ENCODE measurements around the gene INSR.
A peak's percentile ranks its signal among the peaks of the same experiment; 100 is the strongest.

Gene INSR

DNA sequence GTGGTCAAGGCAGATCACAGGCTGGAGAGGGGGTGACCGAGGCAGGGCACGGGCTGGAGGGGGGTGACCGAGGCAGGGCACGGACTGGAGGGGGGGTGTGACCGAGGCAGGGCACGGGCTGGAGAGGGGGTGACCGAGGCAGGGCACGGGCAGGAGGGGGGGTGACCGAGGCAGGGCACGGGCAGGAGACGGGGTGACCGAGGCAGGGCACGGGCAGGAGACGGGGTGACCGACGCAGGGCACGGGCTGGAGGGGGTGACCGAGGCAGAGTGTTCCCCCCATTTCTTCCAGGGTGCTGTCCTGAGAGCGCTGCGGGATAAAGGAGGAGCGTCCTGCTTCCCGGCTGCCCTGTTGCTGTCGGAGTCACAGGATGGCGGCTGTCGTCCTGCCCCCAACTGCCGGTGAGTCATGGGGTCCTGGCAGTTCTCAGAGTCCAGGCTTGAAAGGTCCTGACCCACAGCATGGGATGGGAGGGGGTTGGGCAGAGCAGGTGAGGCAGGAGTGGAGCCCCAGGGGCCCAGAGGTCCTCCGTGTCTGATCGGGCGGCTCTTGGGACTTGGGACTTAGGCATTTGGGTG, 219.4 kb downstream of the INSR start:
- TF ChIP-seq GABPA (IDR thresholded peaks at IDR 0.05; ENCODE audit: low read depth) (no peak), SPI1 (IDR thresholded peaks at IDR 0.05; ENCODE audit: borderline replicate concordance, low read depth) (no peak), POLR2AphosphoS5 (IDR thresholded peaks at IDR 0.05; ENCODE audit: low read depth) (no peak)
- TF ChIP-seq, protein P1, sequence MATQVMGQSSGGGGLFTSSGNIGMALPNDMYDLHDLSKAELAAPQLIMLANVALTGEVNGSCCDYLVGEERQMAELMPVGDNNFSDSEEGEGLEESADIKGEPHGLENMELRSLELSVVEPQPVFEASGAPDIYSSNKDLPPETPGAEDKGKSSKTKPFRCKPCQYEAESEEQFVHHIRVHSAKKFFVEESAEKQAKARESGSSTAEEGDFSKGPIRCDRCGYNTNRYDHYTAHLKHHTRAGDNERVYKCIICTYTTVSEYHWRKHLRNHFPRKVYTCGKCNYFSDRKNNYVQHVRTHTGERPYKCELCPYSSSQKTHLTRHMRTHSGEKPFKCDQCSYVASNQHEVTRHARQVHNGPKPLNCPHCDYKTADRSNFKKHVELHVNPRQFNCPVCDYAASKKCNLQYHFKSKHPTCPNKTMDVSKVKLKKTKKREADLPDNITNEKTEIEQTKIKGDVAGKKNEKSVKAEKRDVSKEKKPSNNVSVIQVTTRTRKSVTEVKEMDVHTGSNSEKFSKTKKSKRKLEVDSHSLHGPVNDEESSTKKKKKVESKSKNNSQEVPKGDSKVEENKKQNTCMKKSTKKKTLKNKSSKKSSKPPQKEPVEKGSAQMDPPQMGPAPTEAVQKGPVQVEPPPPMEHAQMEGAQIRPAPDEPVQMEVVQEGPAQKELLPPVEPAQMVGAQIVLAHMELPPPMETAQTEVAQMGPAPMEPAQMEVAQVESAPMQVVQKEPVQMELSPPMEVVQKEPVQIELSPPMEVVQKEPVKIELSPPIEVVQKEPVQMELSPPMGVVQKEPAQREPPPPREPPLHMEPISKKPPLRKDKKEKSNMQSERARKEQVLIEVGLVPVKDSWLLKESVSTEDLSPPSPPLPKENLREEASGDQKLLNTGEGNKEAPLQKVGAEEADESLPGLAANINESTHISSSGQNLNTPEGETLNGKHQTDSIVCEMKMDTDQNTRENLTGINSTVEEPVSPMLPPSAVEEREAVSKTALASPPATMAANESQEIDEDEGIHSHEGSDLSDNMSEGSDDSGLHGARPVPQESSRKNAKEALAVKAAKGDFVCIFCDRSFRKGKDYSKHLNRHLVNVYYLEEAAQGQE (IDR thresholded peaks at IDR 0.05; ENCODE audit: insufficient replicate concordance, low read depth): no peak
- TF ChIP-seq, protein P2, sequence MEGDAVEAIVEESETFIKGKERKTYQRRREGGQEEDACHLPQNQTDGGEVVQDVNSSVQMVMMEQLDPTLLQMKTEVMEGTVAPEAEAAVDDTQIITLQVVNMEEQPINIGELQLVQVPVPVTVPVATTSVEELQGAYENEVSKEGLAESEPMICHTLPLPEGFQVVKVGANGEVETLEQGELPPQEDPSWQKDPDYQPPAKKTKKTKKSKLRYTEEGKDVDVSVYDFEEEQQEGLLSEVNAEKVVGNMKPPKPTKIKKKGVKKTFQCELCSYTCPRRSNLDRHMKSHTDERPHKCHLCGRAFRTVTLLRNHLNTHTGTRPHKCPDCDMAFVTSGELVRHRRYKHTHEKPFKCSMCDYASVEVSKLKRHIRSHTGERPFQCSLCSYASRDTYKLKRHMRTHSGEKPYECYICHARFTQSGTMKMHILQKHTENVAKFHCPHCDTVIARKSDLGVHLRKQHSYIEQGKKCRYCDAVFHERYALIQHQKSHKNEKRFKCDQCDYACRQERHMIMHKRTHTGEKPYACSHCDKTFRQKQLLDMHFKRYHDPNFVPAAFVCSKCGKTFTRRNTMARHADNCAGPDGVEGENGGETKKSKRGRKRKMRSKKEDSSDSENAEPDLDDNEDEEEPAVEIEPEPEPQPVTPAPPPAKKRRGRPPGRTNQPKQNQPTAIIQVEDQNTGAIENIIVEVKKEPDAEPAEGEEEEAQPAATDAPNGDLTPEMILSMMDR (IDR thresholded peaks at IDR 0.05; ENCODE audit: insufficient read depth, low read length): no peak
- no peak overlapping the region for H3K27ac ChIP-seq (replicated peaks)
- H3K27me3 ChIP-seq (ENCODE audit: insufficient read depth, poor library complexity, severe bottlenecking): no peaks in the 10 kb centered on the region
- no peak overlapping the region for H3K4me3 ChIP-seq (replicated peaks; ENCODE audit: insufficient read depth, low read length)
- no peak for DNase-seq (ENCODE audit: low read depth in 1 of 2, low spot score in 1 of 2)

DNA sequence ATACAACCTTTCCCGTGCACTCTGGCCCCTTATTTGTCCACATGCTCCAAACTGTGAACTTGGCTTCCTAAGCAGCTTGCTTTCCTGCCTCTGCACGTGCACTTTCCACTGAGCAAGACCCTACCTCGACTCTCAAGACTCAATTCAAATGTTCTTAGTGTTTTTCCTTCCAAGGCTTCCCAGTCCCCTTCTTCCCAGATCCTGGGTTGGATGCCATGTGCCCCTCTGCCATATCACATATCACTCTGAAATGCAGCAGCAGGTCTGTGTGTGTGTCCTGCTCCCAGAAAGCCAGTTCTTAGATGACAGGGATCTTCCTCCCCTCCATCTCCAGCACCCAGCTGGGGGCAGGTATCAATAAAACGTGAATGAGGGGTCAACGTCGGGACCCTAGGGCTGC, 221.7 kb downstream of the INSR start:
- TF ChIP-seq, protein P2 (IDR thresholded peaks at IDR 0.05; ENCODE audit: insufficient read depth, low read length): no peak
- TF ChIP-seq POLR2AphosphoS5 (IDR thresholded peaks at IDR 0.05; ENCODE audit: low read depth): no peak
- TF ChIP-seq, protein P1 (IDR thresholded peaks at IDR 0.05; ENCODE audit: insufficient replicate concordance, low read depth): no peak
- TF ChIP-seq SPI1 (IDR thresholded peaks at IDR 0.05; ENCODE audit: borderline replicate concordance, low read depth): no peak
- no peak for TF ChIP-seq GABPA (IDR thresholded peaks at IDR 0.05; ENCODE audit: low read depth)
- H3K27me3 ChIP-seq (ENCODE audit: insufficient read depth, poor library complexity, severe bottlenecking): no peaks in the 10 kb centered on the region
- no peak overlapping the region for H3K4me3 ChIP-seq (replicated peaks; ENCODE audit: insufficient read depth, low read length)
- H3K27ac ChIP-seq (replicated peaks): no peak overlapping the region
- DNase-seq (ENCODE audit: low read depth in 1 of 2, low spot score in 1 of 2): no peak

DNA sequence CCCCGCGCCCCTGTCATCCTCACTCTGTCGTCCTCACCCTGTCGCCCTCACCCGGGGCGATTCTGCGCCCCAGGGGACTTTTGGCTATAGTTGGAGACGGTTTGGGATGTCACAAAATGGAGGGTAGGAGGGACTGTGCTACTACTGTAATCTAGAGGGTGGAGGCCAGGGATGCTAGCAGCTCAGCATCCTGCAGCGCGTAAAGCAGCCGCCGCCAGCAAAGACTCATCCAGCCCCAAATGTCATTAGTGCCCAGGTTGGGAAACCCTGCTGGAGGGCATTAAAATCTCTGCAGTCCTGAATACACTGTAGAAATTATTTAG, 224.3 kb downstream of the INSR start:
- peak overlapping the region; percentile 92 for H3K4me3 ChIP-seq (replicated peaks; ENCODE audit: insufficient read depth, low read length)
- no peak for DNase-seq (ENCODE audit: low read depth in 1 of 2, low spot score in 1 of 2)
- TF ChIP-seq, protein P1 (IDR thresholded peaks at IDR 0.05; ENCODE audit: insufficient replicate concordance, low read depth): no peak
- TF ChIP-seq, protein P2 (IDR thresholded peaks at IDR 0.05; ENCODE audit: insufficient read depth, low read length): no peak
- TF ChIP-seq SPI1 (IDR thresholded peaks at IDR 0.05; ENCODE audit: borderline replicate concordance, low read depth): no peak
- TF ChIP-seq POLR2AphosphoS5 (IDR thresholded peaks at IDR 0.05; ENCODE audit: low read depth): no peak
- no peak for TF ChIP-seq GABPA (IDR thresholded peaks at IDR 0.05; ENCODE audit: low read depth)
- H3K27me3 ChIP-seq (ENCODE audit: insufficient read depth, poor library complexity, severe bottlenecking): no peaks in the 10 kb centered on the region
- H3K27ac ChIP-seq (replicated peaks): peak overlapping the region; percentile 91
